Activated B cell treated with CpG ODN at 0.5 μM for 24 hours (primary cell): ENCODE measurements around the gene RNGTT. TPM values are rescaled to one million over a fixed set of nuclear protein-coding genes. Genes with fewer than 3 reads are reported as not detected.

Experiments used
- ATAC-seq: fragments of 200-7000 bp; cut with Tn5 transposase; one replicate; pipeline ENCODE4 v1.10.0; 2021; ENCODE audit warnings: low read depth, mild to moderate bottlenecking, moderate library complexity
- CTCF ChIA-PET: fragments of 350-600 bp; sonication (Branson Sonifier 250); formaldehyde crosslinking; loops from one replicate; lab custom pipeline; 2021; ENCODE audit warnings: antibody characterized with exemption; lab: Charles Lee
- POLR2A ChIA-PET: fragments of 350-600 bp; sonication (Branson Sonifier 250); formaldehyde crosslinking; loops from one replicate; lab custom pipeline; 2021; ENCODE audit warnings: antibody characterized with exemption; lab: Charles Lee
- DNase-seq: peaks from one replicate; pipeline ENCODE4 v3.0.0; 2022
- H3K27ac Mint-ChIP-seq: one replicate; pipeline ENCODE4 v1.8.0; 2020; ENCODE audit warnings: mixed read lengths
- H3K27me3 Mint-ChIP-seq: one replicate; pipeline ENCODE4 v1.8.0; 2021; ENCODE audit warnings: mixed read lengths
- H3K36me3 Mint-ChIP-seq: one replicate; pipeline ENCODE4 v1.8.0; 2021; ENCODE audit warnings: low read depth, mixed read lengths
- H3K4me1 Mint-ChIP-seq: one replicate; pipeline ENCODE4 v1.8.0; 2021; ENCODE audit warnings: mixed read lengths
- H3K4me3 Mint-ChIP-seq: one replicate; pipeline ENCODE4 v1.8.0; 2020; ENCODE audit warnings: mild to moderate bottlenecking, mixed read lengths
- H3K9me3 Mint-ChIP-seq: one replicate; pipeline ENCODE4 v1.8.0; 2020; ENCODE audit warnings: mixed read lengths
- intact Hi-C: fragments of 100-400 bp; cut with micrococcal nuclease; formaldehyde crosslinking; loops from one replicate; pipeline ENCODE4 v1.15.1; 2024
- total RNA-seq: library from RNA; stranded (reverse); gene quantifications from 2 replicates; pipeline ENCODE4 v1.2.3, GENCODE V29; 2022
- TF ChIP-seq, protein P1 (sequence below): fragments of 200-600 bp; IDR thresholded peaks from one replicate; pipeline ENCODE4 v1.8.0; 2022; ENCODE audit warnings: antibody characterized with exemption, mild to moderate bottlenecking

Gene RNGTT
- total RNA-seq, 1 donor from 2014 or later = 25.9 TPM

DNA sequence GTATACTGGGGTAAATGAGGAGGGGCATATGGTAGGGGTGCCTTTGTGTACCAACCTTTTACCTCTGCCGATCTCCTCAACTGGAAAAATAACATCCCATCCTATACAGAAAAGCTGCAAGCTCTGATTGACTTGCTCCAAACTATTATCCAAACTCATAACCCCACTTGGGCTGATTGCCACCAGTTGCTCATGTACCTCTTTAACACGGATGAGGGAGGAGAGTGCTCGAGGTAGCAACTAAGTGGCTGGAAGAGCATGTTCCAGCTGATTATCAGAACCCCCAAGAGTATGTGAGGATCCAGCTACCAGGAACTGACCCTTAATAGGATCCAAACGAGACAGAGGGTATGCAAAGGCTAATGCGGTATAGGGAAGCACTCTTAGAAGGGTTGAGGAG lies 299.6 kb downstream of the RNGTT start:
- intact Hi-C loops = no loop called here
- peaks cover 69% of the 10 kb centered on the region for H3K36me3 Mint-ChIP-seq
- peaks cover 5% of the 10 kb centered on the region for H3K4me1 Mint-ChIP-seq
- TF ChIP-seq, protein P1, sequence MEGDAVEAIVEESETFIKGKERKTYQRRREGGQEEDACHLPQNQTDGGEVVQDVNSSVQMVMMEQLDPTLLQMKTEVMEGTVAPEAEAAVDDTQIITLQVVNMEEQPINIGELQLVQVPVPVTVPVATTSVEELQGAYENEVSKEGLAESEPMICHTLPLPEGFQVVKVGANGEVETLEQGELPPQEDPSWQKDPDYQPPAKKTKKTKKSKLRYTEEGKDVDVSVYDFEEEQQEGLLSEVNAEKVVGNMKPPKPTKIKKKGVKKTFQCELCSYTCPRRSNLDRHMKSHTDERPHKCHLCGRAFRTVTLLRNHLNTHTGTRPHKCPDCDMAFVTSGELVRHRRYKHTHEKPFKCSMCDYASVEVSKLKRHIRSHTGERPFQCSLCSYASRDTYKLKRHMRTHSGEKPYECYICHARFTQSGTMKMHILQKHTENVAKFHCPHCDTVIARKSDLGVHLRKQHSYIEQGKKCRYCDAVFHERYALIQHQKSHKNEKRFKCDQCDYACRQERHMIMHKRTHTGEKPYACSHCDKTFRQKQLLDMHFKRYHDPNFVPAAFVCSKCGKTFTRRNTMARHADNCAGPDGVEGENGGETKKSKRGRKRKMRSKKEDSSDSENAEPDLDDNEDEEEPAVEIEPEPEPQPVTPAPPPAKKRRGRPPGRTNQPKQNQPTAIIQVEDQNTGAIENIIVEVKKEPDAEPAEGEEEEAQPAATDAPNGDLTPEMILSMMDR = no peak
- ATAC-seq (no peak), DNase-seq (no peak)
- ChIA-PET POLR2A (no interaction called here), CTCF (no interaction called here)
- no peak overlapping the region for H3K4me3 Mint-ChIP-seq
- no peaks in the 10 kb centered on the region for H3K27me3 Mint-ChIP-seq
- H3K9me3 Mint-ChIP-seq = peaks cover 42% of the 10 kb centered on the region
- H3K27ac Mint-ChIP-seq = no peak overlapping the region

DNA sequence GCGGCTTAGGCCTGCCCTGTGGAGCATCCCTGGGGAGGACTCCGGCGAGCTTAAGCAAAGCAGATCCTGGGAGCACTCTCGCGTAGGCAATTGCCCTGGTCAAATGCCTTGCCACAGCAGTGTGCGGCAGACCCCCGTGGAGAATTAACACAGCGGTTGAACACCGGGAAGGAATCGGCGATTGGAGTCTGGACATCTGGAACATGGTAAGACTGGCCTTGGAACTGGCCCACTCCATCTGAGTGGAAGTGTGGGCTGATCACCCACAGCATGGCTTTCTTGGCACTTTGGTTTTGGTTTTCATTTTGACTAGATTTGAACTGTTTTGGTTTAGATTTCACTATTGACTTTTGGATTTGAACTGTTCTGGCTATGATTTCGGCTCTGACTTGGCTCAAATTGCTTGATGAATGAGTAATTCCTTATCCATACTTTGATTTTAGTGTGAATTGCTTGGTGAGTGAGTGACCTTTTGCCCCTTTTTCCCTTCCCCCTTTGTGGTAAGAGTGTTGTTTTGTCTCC lies 300.7 kb downstream of the RNGTT start:
- intact Hi-C loops = no loop called here
- no peak overlapping the region for H3K27ac Mint-ChIP-seq
- DNase-seq (no peak), ATAC-seq (no peak)
- ChIA-PET CTCF (no interaction called here), POLR2A (no interaction called here)
- H3K36me3 Mint-ChIP-seq = peaks cover 72% of the 10 kb centered on the region
- no peak overlapping the region for H3K4me3 Mint-ChIP-seq
- H3K4me1 Mint-ChIP-seq = peaks cover 5% of the 10 kb centered on the region
- TF ChIP-seq, protein P1 = no peak
- no peaks in the 10 kb centered on the region for H3K27me3 Mint-ChIP-seq
- H3K9me3 Mint-ChIP-seq = peaks cover 45% of the 10 kb centered on the region

DNA sequence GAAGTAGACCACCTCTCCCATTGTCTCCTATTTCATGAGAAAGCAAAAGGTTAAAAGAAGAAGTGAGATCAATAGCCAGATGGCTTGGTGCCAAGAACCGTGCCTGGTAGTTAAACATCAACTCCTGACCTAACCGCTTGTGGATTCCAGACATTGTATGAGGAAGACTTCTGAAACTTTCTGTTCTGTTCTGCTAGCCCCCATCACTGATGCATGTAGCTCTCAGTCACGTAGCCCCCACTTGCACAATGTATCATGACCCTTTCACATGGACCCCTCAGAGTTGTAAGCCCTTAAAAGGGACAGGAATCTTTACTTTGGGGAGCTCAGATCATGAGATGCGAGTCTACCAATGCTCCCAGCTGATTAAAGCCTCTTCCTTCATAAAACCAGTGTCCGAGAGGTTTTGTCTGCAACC lies 301.2 kb downstream of the RNGTT start:
- intact Hi-C loops = no loop called here
- Mint-ChIP-seq H3K27me3 (no peaks in the 10 kb centered on the region), H3K4me3 (no peak overlapping the region), H3K9me3 (peaks cover 47% of the 10 kb centered on the region), H3K36me3 (peaks cover 73% of the 10 kb centered on the region), H3K27ac (no peak overlapping the region), H3K4me1 (peaks cover 5% of the 10 kb centered on the region)
- TF ChIP-seq, protein P1 = no peak
- CTCF ChIA-PET = no interaction called here
- POLR2A ChIA-PET = no interaction called here
- DNase-seq = no peak
- ATAC-seq = no peak

DNA sequence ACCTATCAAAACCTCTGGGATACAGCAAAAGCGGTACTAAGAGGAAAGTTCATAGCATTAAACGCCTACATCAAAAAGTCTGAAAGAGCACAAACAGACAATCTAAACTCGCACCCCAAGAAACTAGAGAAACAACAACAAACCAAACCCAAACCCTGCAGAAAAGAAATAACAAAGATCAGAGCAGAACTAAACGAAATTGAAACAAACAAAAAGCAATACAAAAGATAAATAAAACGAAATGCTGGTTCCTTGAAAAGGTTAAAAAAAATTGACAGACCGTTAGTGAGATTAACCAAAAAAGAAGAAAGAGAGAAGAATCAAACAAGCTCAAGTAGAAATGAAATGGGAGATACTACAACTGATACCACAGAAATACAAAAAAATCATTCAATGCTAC lies 302.3 kb downstream of the RNGTT start:
- no peak for ATAC-seq
- CTCF ChIA-PET = no interaction called here
- Mint-ChIP-seq H3K27me3 (no peaks in the 10 kb centered on the region), H3K9me3 (peaks cover 50% of the 10 kb centered on the region), H3K27ac (no peak overlapping the region), H3K4me3 (no peak overlapping the region), H3K4me1 (peaks cover 5% of the 10 kb centered on the region), H3K36me3 (peaks cover 72% of the 10 kb centered on the region)
- TF ChIP-seq, protein P1 = no peak
- intact Hi-C loops = no loop called here
- no peak for DNase-seq
- POLR2A ChIA-PET = no interaction called here

DNA sequence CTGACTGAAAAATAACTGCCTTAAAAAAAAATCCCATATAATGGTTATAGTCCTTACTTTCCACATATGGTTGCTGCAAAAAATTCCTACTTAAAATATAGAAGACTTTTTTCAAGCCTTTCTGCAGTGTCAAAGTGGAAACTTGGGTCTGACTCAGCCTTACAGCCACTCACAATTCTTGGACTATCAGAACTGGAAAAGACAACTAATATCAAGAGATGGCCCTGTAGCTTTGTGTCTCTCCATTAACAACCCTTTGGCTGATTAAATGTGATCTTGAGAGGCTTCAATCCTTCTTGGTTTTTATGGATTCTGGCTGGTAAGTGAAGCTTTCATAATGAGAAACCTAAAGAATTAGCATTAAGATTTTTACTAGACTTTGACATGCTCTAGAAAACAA lies 307.8 kb downstream of the RNGTT start:
- ChIA-PET POLR2A (no interaction called here), CTCF (no interaction called here)
- ATAC-seq (no peak), DNase-seq (no peak)
- Mint-ChIP-seq H3K9me3 (peaks cover 31% of the 10 kb centered on the region), H3K27me3 (no peaks in the 10 kb centered on the region), H3K4me1 (no peaks in the 10 kb centered on the region), H3K36me3 (peaks cover 37% of the 10 kb centered on the region), H3K27ac (no peak overlapping the region), H3K4me3 (no peak overlapping the region)
- intact Hi-C loops = no loop called here
- TF ChIP-seq, protein P1 = no peak
